Activated CD8-positive, alpha-beta memory T cell treated with anti-CD3 and anti-CD28 coated beads, Interleukin-2, amount 50 U/mL, for 24 hours (primary cell): ENCODE results near the gene ADARB2.

Experiments
- DNase-seq: peaks from one replicate; pipeline ENCODE4 v3.0.0-alpha.2; 2020; ENCODE audit errors: extremely low read depth

ADARB2 gene

DNA sequence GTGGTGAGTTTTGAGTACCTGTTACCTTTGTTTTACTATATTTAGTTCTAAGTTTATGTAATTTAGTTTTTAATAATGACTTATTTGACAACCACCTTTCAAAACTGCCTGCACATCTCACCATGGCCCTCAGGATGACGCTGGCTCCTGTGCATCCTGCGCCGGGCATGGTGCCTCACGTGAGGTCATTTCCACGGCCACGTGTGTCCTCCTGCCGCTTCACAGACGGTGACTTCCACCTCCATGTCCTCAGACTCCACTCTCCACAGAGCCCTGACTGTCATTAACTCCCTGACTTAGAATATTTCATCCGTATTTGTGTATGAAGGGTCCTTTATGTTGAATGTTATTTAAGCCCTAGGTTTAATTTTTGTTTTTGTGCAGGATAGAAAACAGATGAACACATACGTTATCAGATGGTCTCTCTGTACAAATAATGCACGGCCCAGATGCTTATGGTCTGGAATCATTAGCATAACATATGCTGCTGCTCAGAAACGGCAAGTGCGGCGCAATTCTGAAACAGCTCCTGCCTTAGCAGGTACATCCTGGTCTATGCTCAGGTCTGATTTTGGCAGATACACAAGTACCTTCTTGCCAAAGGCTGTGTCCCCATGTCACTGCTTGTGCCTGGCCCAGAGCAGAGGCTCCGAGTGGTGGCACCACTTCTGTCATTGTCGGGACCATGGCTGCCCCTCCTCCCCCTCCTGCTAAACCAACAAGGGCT, 525.3 kb downstream of the ADARB2 start:
- DNase-seq = no peak

DNA sequence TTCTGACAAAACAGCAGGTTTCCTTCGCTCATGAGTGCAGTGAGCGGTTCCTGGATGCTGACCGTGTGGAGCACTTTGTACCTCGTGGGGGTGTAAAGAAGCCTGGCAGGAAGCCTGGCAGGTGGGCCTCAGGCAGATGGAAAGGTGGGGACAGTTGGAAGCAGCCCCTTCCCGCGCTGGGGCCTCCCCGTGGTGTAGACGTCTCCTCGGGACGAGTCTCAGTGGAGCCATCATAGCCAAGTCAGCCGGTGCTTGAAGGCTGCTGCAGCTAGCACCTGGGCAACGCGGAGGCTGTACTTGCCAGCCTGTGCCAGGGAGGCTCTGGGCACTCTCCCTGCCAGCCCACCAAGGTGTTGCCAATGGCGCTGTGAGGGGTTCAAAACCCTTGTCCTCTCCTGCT, 526.7 kb downstream of the ADARB2 start:
- DNase-seq = no peak

DNA sequence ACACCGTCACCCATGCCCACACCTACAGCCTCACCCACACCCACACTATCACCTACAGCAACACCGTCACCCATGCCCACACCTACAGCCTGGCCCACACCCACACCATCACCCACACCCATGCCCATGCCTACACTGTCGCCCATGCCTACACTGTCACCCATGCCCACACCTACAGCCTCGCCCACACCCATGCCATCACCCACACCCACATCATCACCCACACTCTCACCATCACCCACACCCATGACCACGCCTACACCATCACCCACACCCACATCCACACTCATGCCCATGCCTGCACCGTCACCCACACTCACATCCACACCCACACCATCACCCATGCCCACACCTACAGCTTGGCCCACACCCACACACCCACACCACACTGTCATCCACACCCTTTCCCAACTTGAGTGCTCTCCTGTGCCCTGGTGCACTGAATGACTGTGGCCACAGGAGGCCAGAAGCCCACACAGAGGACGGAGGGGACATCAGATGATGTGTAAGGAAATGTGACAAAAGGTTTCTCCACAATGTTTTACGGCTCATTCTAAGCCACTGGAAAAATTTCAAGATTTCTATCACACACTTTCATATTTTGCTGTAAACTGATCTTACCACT, 527.9 kb downstream of the ADARB2 start:
- DNase-seq = no peak

DNA sequence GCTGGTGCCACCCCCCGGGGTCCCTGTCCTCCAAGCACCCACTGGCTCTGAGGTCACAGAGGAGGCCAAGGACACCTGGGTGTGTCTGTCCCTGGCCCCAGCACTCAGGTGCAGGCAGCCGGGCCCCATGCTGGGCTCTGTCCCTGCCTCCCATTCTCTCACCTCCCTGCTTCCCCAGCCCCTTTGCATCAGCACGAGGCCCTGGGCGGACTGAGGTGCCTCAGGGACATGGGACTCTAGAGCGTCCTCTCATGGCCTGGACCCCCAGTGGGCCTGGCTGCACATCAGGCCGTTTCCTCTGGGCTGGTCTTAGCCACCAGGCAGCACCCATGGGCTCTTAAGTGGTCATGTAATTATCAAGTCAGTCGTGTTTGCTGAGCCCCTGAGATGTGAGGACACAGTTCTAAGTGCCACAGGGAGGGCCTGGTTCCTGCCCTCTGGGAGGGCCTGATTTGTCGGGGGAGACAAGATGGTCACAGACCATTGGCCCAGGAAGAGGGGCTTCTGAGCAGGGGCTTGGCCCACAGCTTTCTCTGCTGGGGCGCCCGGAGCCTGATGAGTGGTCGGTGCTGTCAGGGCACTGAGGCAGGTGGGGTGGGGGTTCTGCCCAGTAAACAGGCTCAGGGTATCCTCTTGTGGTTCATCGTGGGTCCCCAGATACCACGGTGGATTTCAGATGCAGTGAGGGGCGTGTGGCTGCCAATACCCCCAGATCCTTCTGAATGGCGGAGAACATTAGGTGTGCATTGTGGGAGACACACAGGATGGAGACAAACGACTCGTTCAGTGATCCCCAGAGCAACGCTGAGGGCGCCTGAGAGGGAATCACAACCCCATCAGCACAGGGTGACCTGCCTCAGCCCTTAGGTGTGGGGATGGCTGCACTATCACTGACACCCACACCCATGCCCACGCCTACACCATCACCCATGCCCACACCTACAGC, 528.7 kb downstream of the ADARB2 start:
- no peak for DNase-seq

DNA sequence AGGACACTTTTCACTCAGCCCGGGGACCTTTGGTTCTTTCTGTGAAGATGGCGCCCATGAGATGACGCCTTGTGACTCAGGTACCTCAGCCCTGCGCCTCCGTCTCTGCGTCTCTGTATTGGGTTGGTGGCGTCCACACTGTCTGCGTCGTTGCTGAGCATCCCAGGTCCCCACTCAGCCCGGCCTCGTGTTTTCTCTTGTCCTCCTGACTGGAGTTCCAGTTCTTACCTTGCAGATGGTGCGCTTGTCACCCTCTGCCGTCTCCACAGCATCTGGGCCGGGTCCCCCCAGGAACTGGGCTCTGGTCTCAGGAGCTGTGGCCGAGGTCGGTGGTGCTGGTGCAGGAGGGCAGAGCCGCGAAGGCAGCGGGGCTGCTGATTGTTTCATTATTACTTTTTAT, 530.7 kb downstream of the ADARB2 start:
- no peak for DNase-seq

DNA sequence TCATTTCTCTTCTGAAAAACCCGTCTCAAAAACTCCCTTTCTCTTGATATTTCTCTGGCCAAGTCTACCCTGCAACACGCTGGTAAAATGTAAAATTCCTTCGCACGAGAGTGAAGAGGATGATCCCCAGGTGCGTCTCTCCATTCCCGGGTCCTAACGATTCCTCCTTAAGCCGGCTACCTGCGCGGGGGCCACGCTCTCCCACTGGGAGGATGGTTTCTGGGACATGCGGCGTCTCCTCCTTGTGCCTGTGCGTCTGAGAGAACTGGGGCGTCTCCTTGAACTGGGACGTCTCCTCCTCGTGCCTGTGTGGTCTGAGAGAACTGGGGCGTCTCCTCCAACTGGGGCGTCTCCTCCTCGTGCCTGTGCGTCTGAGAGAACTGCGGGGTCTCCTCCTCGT, 531.2 kb downstream of the ADARB2 start:
- DNase-seq = no peak

DNA sequence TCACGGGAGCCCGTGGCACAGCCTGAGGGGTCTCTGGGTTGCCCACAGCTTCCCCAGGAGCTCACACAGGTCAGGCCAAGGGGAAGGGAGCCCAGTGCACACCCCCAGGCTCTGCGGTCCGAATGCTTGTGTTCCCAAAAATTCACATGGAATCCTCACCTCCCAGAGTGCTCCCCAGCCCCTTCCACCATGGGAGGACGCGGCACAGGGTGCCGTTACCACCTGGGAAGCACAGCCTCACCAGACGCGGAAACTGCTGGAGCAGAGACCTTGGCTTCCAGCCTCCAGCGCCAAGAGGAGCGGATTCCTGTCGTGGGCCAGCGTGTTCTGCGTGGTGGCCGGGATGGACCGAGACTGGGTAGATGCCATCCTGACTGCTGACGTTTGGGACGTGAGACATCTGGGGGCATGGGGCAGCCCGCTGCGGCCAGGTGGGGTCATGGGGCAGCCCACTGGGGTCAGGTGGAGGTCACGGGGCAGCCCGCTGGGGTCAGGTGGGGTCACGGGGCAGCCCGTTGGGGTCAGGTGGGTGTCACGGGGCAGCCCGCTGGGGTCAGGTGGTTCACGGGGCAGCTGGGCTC, 531.8 kb downstream of the ADARB2 start:
- DNase-seq = no peak

DNA sequence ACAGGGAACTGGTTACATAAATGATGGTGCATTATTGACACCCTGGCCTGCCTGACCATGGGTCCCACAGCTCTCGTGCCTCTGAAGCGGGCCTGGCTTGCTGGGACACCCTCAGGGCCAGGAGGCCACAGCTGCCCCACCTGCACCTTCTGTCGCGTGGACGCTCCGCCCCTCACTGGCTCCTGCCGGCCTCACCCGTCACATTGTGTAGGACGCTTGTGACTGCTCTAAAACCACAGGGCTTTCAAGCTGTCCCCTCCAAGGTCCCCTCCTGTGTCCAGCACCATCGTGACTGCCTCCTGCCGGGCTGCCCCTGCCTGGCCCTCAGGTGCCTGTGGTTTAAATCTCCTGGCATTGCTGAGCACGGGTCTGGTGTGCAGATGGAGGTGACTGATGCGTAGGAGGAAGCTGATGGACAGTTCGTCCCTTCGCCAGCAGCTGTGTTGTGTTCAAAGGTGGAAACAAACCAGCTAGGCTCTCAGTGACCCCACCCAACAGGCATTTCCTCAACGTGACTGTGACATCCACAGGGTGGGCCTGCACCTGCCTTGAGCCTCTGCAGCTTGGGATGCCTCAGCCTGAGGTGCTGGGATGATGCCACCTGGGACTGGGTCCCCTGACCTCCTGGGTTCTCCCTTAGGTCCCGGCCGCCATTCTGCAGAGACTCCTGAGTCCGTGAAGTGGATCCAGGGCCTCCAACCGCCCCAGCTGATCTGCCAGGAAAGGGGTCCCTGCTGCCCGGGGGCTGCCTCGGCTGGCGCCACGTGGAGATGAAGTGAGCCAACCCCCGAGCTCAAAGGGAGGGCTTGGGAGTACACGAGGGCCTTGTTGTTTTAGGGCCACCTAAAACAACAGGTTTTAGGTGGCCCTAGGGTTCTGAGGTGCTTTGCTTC, 532.6 kb downstream of the ADARB2 start:
- DNase-seq = no peak

DNA sequence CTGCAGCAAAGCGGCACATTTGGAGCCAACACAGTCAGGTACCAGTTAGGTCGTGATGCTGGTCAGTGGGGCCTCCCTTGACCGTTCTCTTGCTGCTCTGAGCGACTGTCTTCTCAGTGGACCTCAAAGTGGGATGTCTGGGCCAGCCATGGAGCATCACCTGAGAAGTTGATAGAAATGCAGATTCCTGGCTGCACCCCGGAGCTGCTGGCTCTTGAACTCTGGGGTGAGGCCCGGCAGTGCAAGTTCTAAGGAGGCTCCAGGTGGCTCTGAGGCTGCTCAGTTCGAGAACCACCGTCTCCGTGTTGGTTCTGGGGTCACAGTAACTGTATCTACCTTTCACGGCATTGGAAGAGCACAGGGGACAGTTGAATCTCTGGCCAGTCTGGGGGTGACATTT, 533.6 kb downstream of the ADARB2 start:
- no peak for DNase-seq

DNA sequence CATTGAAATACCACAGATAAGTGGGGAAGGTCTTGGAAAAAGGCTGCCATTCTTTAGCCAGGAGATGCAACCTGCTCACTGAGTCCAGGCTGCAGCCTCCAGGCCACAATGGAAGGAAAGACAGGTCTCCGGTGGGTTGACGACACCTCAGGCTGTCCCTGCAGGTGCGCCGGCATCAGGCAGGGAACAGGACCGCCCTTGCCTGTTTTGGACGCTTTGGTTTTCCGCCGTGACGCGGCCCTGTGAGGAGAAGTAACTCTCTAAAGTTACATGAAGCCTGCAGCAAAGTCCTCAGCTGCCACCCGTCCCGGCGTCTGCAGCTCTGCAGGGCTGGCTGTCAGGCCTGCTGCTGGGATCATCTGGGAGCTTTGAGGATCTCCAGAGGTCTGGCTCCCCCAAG, 534.1 kb downstream of the ADARB2 start:
- no peak for DNase-seq

DNA sequence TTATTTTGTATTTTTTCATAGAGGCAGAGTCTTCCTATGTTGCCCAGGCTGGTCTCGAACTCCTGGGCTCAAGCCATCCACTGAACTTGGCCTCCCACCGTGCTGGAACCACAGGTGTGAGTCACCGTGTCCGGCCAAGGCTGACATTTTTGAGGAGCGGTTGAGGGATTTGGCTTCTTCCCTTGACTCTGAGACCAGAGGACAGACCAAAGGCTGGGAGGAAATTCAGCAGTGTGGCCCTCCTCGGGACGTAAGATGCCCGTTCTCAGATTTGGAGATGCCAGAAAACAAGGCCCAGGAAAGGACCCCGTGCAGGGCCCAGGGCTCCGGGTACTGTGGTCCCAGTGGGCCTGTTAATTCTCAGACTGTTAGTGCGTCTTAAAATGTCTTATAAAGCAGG, 535.0 kb downstream of the ADARB2 start:
- no peak for DNase-seq

DNA sequence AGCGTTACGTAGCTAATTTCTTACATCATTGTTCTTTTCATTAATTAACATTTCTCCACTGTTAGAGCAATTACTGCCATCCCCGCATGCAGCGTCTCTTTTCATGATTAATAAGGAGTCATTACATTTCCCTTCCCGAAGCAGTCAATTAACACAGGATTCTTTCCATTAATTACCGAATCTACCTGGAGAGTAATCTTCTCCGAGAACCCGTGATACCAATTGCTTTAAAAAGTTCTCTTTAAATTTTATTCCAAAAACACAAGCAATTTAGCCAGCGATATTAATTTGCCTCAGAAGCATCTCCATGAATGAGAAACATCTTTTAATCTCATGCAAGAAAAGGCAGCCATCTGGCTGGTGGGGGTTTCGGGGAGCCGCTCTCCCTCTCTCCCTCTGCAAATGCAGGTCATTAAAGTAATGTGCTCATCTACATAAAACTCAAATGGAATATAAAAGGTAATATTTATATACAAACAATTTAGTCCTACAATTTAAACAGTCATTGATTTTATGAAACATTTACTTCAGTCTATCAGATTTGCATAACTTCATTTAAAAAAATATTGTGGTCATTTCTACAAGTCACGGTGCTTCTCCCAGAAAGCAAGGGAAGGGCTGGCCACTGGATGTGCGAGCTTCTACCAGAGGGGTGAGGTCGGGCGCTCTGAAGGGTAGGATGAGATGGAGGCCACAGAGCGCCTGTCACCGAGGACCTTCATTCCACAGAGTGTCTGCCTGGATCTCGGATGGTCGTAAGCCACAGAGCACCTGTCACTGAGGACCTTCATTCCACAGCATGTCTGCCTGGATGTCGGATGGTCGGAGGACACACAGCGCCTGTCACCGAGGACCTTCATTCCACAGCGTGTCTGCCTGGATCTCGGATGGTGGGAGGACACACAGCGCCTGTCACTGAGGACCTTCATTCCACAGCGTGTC, 536.2 kb downstream of the ADARB2 start:
- DNase-seq = no peak

DNA sequence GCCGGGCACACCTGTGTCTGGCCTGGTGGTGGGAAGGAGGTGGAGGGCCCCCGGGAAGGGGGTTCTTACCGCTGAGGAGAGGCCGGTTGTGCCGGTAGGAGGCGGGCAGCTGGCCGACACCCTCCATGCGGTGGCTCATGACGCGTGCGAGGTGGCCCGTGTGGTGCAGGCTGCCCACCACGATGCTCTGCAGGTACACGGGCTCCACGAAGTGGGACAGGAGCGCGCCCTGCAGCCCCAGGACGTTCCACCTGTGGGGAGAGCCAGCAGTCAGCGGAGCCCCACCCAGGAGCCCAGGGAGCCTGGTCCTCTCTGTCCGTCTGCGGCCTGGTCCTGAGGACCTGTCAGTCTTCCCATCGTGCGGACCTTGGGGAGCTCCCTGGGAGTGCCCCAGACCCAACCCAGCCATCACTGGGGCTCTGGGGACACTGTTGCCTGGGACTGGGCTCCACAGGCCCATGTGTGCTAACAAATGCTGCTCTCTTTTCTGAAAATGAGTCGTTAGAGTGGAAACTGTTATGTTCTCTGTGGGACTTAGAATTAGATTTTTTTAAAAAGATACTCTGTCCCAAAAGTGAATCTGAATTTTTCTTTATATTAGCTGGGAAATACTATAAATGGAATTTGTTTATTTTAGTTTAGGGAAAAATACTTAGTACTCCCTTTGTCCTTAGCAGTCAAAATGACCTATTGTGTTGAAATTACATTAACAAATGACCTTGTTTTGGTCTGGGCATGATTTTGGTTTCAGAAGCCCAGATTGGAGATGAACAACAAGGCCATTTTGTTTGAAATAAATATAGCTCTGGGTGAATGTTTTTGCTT, 537.2 kb downstream of the ADARB2 start:
- no peak for DNase-seq

DNA sequence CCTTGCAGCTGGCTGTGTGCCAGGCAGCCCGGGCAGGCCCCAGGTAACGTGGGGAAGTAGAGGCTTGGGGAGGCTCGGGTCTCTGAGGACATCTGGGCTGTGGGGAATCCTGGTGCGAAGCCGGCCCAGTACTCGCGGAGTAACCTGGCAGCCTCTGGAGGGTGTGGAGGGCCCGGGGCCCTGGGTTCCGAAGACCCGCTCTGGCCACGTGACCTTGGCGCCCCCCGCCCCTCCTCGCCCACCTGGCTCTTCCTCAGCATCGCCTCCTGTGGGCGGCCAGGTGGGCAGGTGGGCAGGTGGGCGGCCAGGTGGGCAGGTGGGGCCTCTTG, 538.0 kb downstream of the ADARB2 start:
- DNase-seq = no peak

DNA sequence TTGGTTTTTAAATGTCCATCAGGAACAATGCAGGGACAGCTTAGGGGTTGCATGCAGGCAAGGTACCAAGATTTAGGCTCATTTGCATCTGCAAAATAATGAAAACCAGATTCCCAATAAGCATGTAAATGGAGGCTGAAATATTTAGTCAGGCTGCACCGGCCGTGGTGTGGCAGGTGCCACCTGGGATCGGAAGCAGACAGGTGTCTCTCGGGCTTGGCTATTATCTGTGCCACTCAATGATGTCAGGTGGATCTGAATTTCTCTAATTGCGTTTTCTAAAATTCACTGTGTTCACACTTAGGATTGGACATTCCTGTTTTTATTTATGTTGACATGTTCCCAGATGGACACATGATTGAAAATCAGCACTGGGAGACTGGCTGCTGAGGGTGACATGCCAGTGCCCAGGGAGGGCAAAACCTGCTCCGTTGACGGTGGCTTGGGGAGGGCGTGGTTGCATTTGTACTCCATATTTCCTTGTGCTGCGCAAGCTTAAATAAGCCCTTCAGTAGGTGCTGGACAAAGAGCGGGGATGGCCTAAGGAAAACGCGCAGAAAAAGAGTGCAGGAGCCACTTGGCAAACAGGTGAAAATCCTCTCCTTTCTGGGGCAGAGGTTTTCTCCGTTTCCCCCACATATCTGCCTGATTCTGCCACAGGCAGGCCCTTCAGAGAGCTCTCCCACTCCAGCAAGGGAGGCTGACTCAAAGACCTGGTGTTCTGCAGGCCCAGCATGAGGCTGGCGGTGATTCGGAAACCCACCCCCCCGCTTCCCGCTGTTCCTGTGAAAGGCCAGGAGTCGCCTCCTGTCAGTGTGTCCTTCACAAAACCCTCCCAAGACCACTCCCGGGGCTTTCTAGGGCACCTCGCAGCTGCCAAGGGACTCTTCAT, 538.6 kb downstream of the ADARB2 start:
- no peak for DNase-seq

DNA sequence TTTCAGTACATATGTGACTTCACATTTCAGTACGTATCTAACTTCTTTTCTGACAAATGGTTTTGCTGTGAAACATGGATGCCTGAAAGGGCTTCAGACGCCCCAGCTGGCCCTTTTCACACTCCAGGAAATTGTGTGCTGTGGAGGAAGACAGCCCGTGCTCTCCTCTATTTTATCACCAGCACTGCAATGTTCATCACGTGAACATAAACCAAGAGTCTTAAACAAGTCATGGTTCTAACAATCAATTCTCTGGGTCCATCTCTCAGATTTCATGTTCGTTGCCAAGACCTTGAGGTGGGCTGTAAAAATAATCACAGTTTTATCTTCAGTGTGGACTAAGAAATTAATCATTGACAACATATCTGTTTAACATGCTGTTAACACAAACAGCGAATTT, 539.9 kb downstream of the ADARB2 start:
- no peak for DNase-seq

DNA sequence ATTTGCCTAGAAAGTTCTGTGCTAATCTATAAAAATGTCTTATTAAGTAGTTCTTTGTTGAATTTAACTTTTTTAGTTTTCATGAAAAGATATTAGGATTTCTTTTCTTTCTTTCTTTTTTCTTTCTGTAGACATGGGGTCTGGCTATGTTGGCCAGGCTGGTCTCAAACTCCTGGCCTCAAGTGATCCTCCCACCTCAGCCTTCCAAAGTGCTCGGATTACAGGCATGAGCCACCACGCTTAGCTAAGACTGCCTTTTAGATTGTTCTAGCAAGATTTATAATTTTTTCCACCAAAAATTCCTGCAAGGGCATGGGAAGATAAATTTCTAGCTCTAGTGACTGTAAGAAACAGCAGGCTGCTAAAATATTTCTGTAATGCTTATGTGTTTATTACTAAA, 540.7 kb downstream of the ADARB2 start:
- no peak for DNase-seq

DNA sequence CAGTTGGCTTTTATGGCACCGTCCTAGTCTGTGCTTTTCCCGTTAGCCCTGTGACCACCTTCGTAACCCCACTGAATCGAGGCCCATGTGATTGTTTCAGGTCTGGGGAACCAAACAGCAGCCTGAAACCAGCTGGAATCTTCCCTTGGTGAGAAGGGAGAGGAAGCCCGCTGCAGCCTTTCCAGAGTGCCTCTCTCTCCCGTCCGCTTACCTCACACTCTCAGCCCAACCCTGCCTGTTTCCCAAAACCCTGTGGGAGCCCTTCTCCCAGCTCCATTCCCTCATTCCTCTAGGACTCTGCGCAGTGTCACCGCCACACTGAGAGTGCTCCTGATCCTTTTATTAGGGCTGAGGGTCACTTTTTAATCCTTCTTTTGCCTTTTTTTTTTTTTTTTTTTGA, 541.5 kb downstream of the ADARB2 start:
- DNase-seq = no peak
